Prostate gland (tissue), 2 donors: ENCODE results near the gene CNTNAP2.

ENCODE experiments used
- POLR2AphosphoS5 ChIP-seq: sonication (generic); formaldehyde crosslinking; IDR thresholded peaks from one replicate; pipeline ENCODE4 v1.6.1; 2017; ENCODE audit warnings: antibody characterized with exemption
- TF ChIP-seq, protein P1 (sequence below), 4 experiments: fragments of 200-600 bp in 2 of 4; fragments of 450-650 bp in 2 of 4; sonication (generic) in 2 of 4; IDR thresholded peaks; 1 replicate in 3 of 4; 2 replicates in 1 of 4; pipeline ENCODE4 v1.5.1; 2016 to 2019; ENCODE audit warnings: antibody characterized with exemption in 4 of 4, mild to moderate bottlenecking in 2 of 4, moderate library complexity in 2 of 4

GRCh38 chr7:146690987-146691386 lies 574.4 kb downstream of the CNTNAP2 start:
- TF ChIP-seq POLR2AphosphoS5, result no peak
- TF ChIP-seq, protein P1, sequence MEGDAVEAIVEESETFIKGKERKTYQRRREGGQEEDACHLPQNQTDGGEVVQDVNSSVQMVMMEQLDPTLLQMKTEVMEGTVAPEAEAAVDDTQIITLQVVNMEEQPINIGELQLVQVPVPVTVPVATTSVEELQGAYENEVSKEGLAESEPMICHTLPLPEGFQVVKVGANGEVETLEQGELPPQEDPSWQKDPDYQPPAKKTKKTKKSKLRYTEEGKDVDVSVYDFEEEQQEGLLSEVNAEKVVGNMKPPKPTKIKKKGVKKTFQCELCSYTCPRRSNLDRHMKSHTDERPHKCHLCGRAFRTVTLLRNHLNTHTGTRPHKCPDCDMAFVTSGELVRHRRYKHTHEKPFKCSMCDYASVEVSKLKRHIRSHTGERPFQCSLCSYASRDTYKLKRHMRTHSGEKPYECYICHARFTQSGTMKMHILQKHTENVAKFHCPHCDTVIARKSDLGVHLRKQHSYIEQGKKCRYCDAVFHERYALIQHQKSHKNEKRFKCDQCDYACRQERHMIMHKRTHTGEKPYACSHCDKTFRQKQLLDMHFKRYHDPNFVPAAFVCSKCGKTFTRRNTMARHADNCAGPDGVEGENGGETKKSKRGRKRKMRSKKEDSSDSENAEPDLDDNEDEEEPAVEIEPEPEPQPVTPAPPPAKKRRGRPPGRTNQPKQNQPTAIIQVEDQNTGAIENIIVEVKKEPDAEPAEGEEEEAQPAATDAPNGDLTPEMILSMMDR (IDR thresholded peaks at IDR 0.05), result no peak
